Gastrocnemius medialis (tissue), 4 donors: ENCODE measurements around the gene TRDMT1. TPM values are rescaled to one million over a fixed set of nuclear protein-coding genes. Genes with fewer than 3 reads are reported as not detected.

Source experiments
- ATAC-seq, 2 donors: fragments of 150-250 bp; one replicate each; pipeline ENCODE4 v1.9.1; 2016
- DNase-seq, 2 donors: peaks; one replicate each; pipeline ENCODE4 v3.0.0-alpha.2; 2019
- H3K27ac ChIP-seq, 4 donors: fragments of 200-600 bp; sonication (generic); 1 replicate in 1 of 4; 2 replicates in 3 of 4; pipeline ENCODE4 v1.5.1; 2016 to 2018; ENCODE audit warnings: mild to moderate bottlenecking in 2 of 4, moderate library complexity in 1 of 4
- H3K27me3 ChIP-seq, 3 donors: fragments of 200-600 bp; sonication (generic) in 2 of 3; 1 replicate in 1 of 3; 2 replicates in 2 of 3; pipeline versions ENCODE4 v1.5.1 to v1.6.0; 2016 to 2019; ENCODE audit warnings: mild to moderate bottlenecking in 1 of 3, moderate library complexity in 1 of 3
- H3K36me3 ChIP-seq, 2 donors: fragments of 200-600 bp; sonication (generic) in 1 of 2; one replicate each; pipeline ENCODE4 v1.5.1; 2017 to 2018
- H3K4me1 ChIP-seq, 2 donors: fragments of 200-600 bp; sonication (generic) in 1 of 2; one replicate each; pipeline ENCODE4 v1.5.1; 2016 to 2017; ENCODE audit warnings: mild to moderate bottlenecking in 2 of 2
- H3K4me3 ChIP-seq, 4 donors: fragments of 200-600 bp; sonication (generic) in 3 of 4; 1 replicate in 1 of 4; 2 replicates in 3 of 4; pipeline ENCODE4 v1.5.1; 2016 to 2019; ENCODE audit warnings: mild to moderate bottlenecking in 2 of 4
- H3K9me3 ChIP-seq, 3 donors: fragments of 200-600 bp; sonication (generic) in 2 of 3; 1 replicate in 1 of 3; 2 replicates in 2 of 3; pipeline ENCODE4 v1.5.1; 2016 to 2019
- CTCF ChIP-seq, 5 experiments: fragments of 450-650 bp in 3 of 5; fragments of 200-600 bp in 2 of 5; sonication (generic) in 2 of 5; IDR thresholded peaks in 4 of 5; conservative IDR thresholded peaks in 1 of 5; 1 replicate in 4 of 5; 2 replicates in 1 of 5; pipeline ENCODE4 v1.5.1; 2016 to 2019; ENCODE audit warnings: antibody characterized with exemption in 5 of 5, mild to moderate bottlenecking in 3 of 5, moderate library complexity in 3 of 5
- POLR2A ChIP-seq, 2 donors: fragments of 450-650 bp; IDR thresholded peaks; one replicate each; pipeline ENCODE4 v1.6.1; 2017; ENCODE audit warnings: antibody characterized with exemption in 2 of 2, mild to moderate bottlenecking in 2 of 2, moderate library complexity in 2 of 2
- in situ Hi-C, 4 donors: fragments of 200-750 bp; cut with MboI; loops; one replicate each; pipeline versions ENCODE4 v1.15.0 to v1.8.0; 2017; ENCODE audit warnings: low sequenced_read_pairs in 4 of 4
- intact Hi-C: fragments of 100-400 bp; cut with DNase I; formaldehyde crosslinking; loops from one replicate; pipeline ENCODE4 v1.15.1; 2023; ENCODE audit warnings: low total_unique reads
- total RNA-seq, 4 donors: library from RNA; depleted of rRNA; stranded (reverse); fragments of >200 nt; gene quantifications; one replicate each; pipeline versions ENCODE4 v1.1.0 to v1.2.3, GENCODE V29; 2016

TRDMT1 gene
- total RNA-seq, 4 donors from 2014 or later = 0.85 to 4.7 (median 2.1) TPM

GRCh38 chr10:17101910-17102266, 99.6 kb downstream of the TRDMT1 start:
- Histone ChIP-seq H3K27me3 (no peaks in the 10 kb centered on the region), H3K9me3 (no peaks in the 10 kb centered on the region), H3K36me3 (no peaks in the 10 kb centered on the region), H3K4me1 (no peaks in the 10 kb centered on the region), H3K27ac (peak overlapping the region in 2 of 4 donors; percentile 3 to 6), H3K4me3 (no peak overlapping the region)
- DNase-seq = no peak
- in situ Hi-C loops = no loop called here
- intact Hi-C loops = no loop called here
- no peak for TF ChIP-seq CTCF (IDR thresholded peaks at IDR 0.05 in 4 of 5, conservative IDR thresholded peaks at IDR 0.05 in 1 of 5)
- TF ChIP-seq POLR2A (IDR thresholded peaks at IDR 0.05) = no peak
- ATAC-seq = no peak

GRCh38 chr10:17101257-17101909, 100.1 kb downstream of the TRDMT1 start:
- TF ChIP-seq CTCF (IDR thresholded peaks at IDR 0.05 in 4 of 5, conservative IDR thresholded peaks at IDR 0.05 in 1 of 5) (no peak), POLR2A (IDR thresholded peaks at IDR 0.05) (no peak)
- in situ Hi-C loops (no loop called here), intact Hi-C loops (no loop called here)
- Histone ChIP-seq H3K4me1 (no peaks in the 10 kb centered on the region), H3K9me3 (no peaks in the 10 kb centered on the region), H3K27ac (peak overlapping the region in 3 of 4 donors; percentile 3 to 7 (median 6)), H3K27me3 (no peaks in the 10 kb centered on the region), H3K36me3 (no peaks in the 10 kb centered on the region), H3K4me3 (no peak overlapping the region)
- ATAC-seq (no peak), DNase-seq (no peak)

- H3K9me3 ChIP-seq = no peaks in the 10 kb centered on the region
- ATAC-seq (no peak), DNase-seq (no peak)
- no peak overlapping the region for H3K4me3 ChIP-seq
- intact Hi-C loops (no loop called here), in situ Hi-C loops (no loop called here)
- no peaks in the 10 kb centered on the region for H3K4me1 ChIP-seq
- no peaks in the 10 kb centered on the region for H3K27me3 ChIP-seq
- no peaks in the 10 kb centered on the region for H3K36me3 ChIP-seq
- no peak overlapping the region for H3K27ac ChIP-seq
- TF ChIP-seq CTCF (IDR thresholded peaks at IDR 0.05 in 4 of 5, conservative IDR thresholded peaks at IDR 0.05 in 1 of 5) (no peak), POLR2A (IDR thresholded peaks at IDR 0.05) (no peak)
Observed at GRCh38 chr10:17100586-17100985, 100.9 kb downstream of the TRDMT1 start.

GRCh38 chr10:17098012-17098411, 103.5 kb downstream of the TRDMT1 start:
- in situ Hi-C loops (no loop called here), intact Hi-C loops (no loop called here)
- Histone ChIP-seq H3K36me3 (no peaks in the 10 kb centered on the region), H3K27ac (no peak overlapping the region), H3K4me1 (no peaks in the 10 kb centered on the region), H3K4me3 (no peak overlapping the region), H3K27me3 (no peaks in the 10 kb centered on the region), H3K9me3 (no peaks in the 10 kb centered on the region)
- DNase-seq (no peak), ATAC-seq (no peak)
- TF ChIP-seq CTCF (IDR thresholded peaks at IDR 0.05 in 4 of 5, conservative IDR thresholded peaks at IDR 0.05 in 1 of 5) = no peak
- no peak for TF ChIP-seq POLR2A (IDR thresholded peaks at IDR 0.05)

Other genes starting within 250 kb of the TRDMT1 start
- 1 to 10 TPM in 2 of 4 donors, under 1 TPM in 2; 0.27 to 3.6 (median 0.96) TPM for gene CUBN, start 71.9 kb downstream of the TRDMT1 start, total RNA-seq
- gene VIM, start 26.6 kb upstream of the TRDMT1 start, total RNA-seq = 100 to 1,000 TPM; 355 to 835 (median 589) TPM